Keratinocyte (primary cell): ENCODE data around the gene BOLL. TPM values are rescaled to one million over a fixed set of nuclear protein-coding genes. Genes with fewer than 3 reads are reported as not detected.

Experiments used
- DNase-seq: peaks from one replicate; pipeline ENCODE4 v3.0.0-alpha.2; 2011; ENCODE audit warnings: low read depth, missing footprints, low spot score
- FAIRE-seq: peaks from 2 replicates; lab custom pipeline; 2011; peaks lifted over from hg19 to GRCh38; lab: Jason Lieb, UNC
- H2AFZ ChIP-seq: 2 replicates; pipeline ENCODE4 v1.6.0; 2012; ENCODE audit warnings: low read length, control low read depth, inconsistent platforms; ENCODE audit not compliant: control insufficient read depth
- H3K27ac ChIP-seq: 2 replicates; pipeline ENCODE4 v1.5.1; 2011; ENCODE audit warnings: low read length; ENCODE audit not compliant: control insufficient read depth, insufficient read depth
- H3K27me3 ChIP-seq: 3 replicates; pipeline ENCODE4 v1.6.0; 2011; ENCODE audit warnings: low read length; ENCODE audit not compliant: control insufficient read depth, insufficient read depth; ENCODE audit errors: extremely low read depth
- H3K36me3 ChIP-seq, 2 experiments: 2 replicates in 1 of 2; 3 replicates in 1 of 2; pipeline ENCODE4 v1.5.1; 2011; ENCODE audit warnings: low read length in 2 of 2, mild to moderate bottlenecking in 1 of 2; ENCODE audit not compliant: control insufficient read depth in 2 of 2, insufficient read depth in 2 of 2; ENCODE audit errors: extremely low read depth in 1 of 2
- H3K4me1 ChIP-seq: 3 replicates; pipeline ENCODE4 v1.5.1; 2011; ENCODE audit warnings: low read length; ENCODE audit not compliant: control insufficient read depth, insufficient read depth; ENCODE audit errors: extremely low read depth
- H3K4me2 ChIP-seq: 3 replicates; pipeline ENCODE4 v1.6.0; 2011; ENCODE audit warnings: low read depth, low read length; ENCODE audit not compliant: control insufficient read depth, insufficient read depth; ENCODE audit errors: extremely low read depth
- H3K4me3 ChIP-seq, 3 experiments: fragments of 200-600 bp in 1 of 3; sonication (generic) in 1 of 3; 2 replicates in 2 of 3; 3 replicates in 1 of 3; pipeline ENCODE4 v1.5.1; 2011 to 2016; ENCODE audit warnings: low read length in 3 of 3, mild to moderate bottlenecking in 3 of 3, control low read depth in 2 of 3, inconsistent platforms in 1 of 3, low read depth in 1 of 3, mixed read lengths in 1 of 3, mixed run types in 1 of 3, moderate library complexity in 1 of 3; ENCODE audit not compliant: control insufficient read depth in 2 of 3, insufficient read depth in 2 of 3; ENCODE audit errors: extremely low read depth in 1 of 3
- H3K79me2 ChIP-seq: 2 replicates; pipeline ENCODE4 v1.6.0; 2012; ENCODE audit warnings: low read length; ENCODE audit not compliant: control insufficient read depth, insufficient read depth
- H3K9ac ChIP-seq: 3 replicates; pipeline ENCODE4 v1.6.0; 2011; ENCODE audit warnings: low read length; ENCODE audit not compliant: control insufficient read depth, insufficient read depth; ENCODE audit errors: extremely low read depth
- H3K9me1 ChIP-seq: 3 replicates; pipeline ENCODE4 v1.6.0; 2011; ENCODE audit warnings: low read length; ENCODE audit not compliant: control insufficient read depth, insufficient read depth; ENCODE audit errors: extremely low read depth
- H3K9me3 ChIP-seq: 2 replicates; pipeline ENCODE4 v1.5.1; 2012; ENCODE audit warnings: low read depth, low read length; ENCODE audit not compliant: control insufficient read depth
- H4K20me1 ChIP-seq: 3 replicates; pipeline ENCODE4 v1.6.0; 2011; ENCODE audit warnings: low read length; ENCODE audit not compliant: control insufficient read depth, insufficient read depth; ENCODE audit errors: extremely low read depth
- EZH2 ChIP-seq: IDR thresholded peaks from one replicate; pipeline ENCODE4 v1.6.1; 2012; ENCODE audit warnings: inconsistent platforms, mild to moderate bottlenecking, low read length, moderate library complexity
- dilution Hi-C: fragments of 300-500 bp; cut with MboI; formaldehyde crosslinking; loops from one replicate; pipeline ENCODE4 v1.7.0; 2020; ENCODE audit warnings: low sequenced_read_pairs; ENCODE audit not compliant: extremely low pct_ligation_motif_present
- polyA plus RNA-seq, 5 experiments: library from polyadenylated mRNA; depleted of rRNA in 3 of 5; stranded (reverse) in 3 of 5; stranded (forward) in 1 of 5; unstranded in 1 of 5; fragments of >200 nt; gene quantifications; 1 replicate in 1 of 5; 2 replicates in 3 of 5; 3 replicates in 1 of 5; pipeline versions ENCODE4 v1.2.1 to v1.2.3, GENCODE V29; 2011 to 2012; ENCODE audit warnings: missing spikeins in 2 of 5, low read depth in 1 of 5, low replicate concordance in 1 of 5
- TF ChIP-seq, protein P1 (sequence below), 3 experiments: IDR thresholded peaks in 1 of 3; conservative IDR thresholded peaks in 1 of 3; optimal IDR thresholded peaks in 1 of 3; 2 replicates in 2 of 3; 3 replicates in 1 of 3; pipeline versions ENCODE3 to v1.5.1; 2011; ENCODE audit warnings: low read length in 3 of 3, mild to moderate bottlenecking in 3 of 3, moderate library complexity in 2 of 3, control low read depth in 1 of 3, inconsistent platforms in 1 of 3; ENCODE audit not compliant: insufficient read depth in 2 of 3; ENCODE audit errors: extremely low read depth in 1 of 3

BOLL gene
- polyA plus RNA-seq, 1 donor (not counting 4 experiments of a cell fraction or from before 2014, with no cell fraction given) = not detected

DNA sequence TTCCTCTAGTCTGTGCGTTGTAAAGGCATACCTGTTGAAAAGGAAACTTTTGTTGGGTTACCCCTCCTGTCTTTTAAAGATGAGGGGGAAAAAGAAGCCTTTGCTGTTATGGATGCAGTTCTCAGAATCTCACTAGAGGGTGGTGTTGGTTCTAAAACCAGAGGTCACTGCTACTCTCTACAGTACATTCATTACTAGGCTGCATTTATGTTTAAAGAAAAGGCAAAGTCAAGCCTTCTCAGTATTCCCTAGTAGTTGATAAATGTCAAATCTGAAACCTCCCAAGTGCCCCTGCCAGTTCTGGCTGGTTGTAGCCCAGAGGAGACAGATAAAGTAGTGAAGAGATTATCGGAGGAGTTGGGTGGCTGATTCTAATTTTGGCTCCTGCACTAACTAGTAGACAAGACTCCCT lies 17.9 kb upstream of the BOLL start:
- H3K27me3 ChIP-seq = peaks cover 24% of the 10 kb centered on the region
- no peaks in the 10 kb centered on the region for H3K36me3 ChIP-seq
- no peak overlapping the region for H3K27ac ChIP-seq
- no peaks in the 10 kb centered on the region for H3K9me3 ChIP-seq
- dilution Hi-C loops = loop anchor here (25.0 kb wide), 1 partner anchor 309 kb away; no protein-coding TSS in a partner anchor
- H4K20me1 ChIP-seq = no peaks in the 10 kb centered on the region
- no peak overlapping the region for H3K4me2 ChIP-seq
- no peaks in the 10 kb centered on the region for H3K9me1 ChIP-seq
- H3K79me2 ChIP-seq = no peaks in the 10 kb centered on the region
- peaks cover 3% of the 10 kb centered on the region for H3K4me1 ChIP-seq
- no peak overlapping the region for H2AFZ ChIP-seq
- no peak overlapping the region for H3K9ac ChIP-seq
- FAIRE-seq (peak; percentile 13), DNase-seq (no peak)
- H3K4me3 ChIP-seq = no peak overlapping the region
- peak; percentile 51 for TF ChIP-seq EZH2
- TF ChIP-seq, protein P1, sequence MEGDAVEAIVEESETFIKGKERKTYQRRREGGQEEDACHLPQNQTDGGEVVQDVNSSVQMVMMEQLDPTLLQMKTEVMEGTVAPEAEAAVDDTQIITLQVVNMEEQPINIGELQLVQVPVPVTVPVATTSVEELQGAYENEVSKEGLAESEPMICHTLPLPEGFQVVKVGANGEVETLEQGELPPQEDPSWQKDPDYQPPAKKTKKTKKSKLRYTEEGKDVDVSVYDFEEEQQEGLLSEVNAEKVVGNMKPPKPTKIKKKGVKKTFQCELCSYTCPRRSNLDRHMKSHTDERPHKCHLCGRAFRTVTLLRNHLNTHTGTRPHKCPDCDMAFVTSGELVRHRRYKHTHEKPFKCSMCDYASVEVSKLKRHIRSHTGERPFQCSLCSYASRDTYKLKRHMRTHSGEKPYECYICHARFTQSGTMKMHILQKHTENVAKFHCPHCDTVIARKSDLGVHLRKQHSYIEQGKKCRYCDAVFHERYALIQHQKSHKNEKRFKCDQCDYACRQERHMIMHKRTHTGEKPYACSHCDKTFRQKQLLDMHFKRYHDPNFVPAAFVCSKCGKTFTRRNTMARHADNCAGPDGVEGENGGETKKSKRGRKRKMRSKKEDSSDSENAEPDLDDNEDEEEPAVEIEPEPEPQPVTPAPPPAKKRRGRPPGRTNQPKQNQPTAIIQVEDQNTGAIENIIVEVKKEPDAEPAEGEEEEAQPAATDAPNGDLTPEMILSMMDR (optimal IDR thresholded peaks at IDR 0.05 in 1 of 3, IDR thresholded peaks at IDR 0.05 in 1 of 3, conservative IDR thresholded peaks at IDR 0.05 in 1 of 3; ENCODE audit: extremely low read depth in 1 of 3, insufficient read depth in 2 of 3, low read length in 3 of 3) = peak; percentile 27 to 79 (median 69)

DNA sequence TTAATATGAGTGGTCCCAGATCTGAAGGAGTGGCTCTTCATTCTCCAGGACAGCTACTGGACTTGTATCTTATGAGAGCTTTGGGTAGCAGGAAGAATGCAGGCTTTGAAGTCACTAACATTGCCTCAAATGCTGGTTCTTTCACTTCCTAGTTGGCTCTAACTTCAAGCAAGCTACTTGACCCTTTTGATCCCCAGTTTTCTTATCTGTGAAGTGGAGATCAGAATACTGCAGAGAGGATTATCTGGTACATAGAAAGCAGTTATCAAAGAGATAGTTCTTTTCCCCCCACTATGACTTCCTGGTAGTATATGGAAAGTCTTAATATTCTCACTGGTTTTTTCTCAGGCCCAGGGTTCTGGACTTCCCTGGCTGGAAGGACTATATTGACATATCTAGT lies 15.9 kb upstream of the BOLL start:
- no peak for TF ChIP-seq EZH2
- TF ChIP-seq, protein P1 (optimal IDR thresholded peaks at IDR 0.05 in 1 of 3, IDR thresholded peaks at IDR 0.05 in 1 of 3, conservative IDR thresholded peaks at IDR 0.05 in 1 of 3; ENCODE audit: extremely low read depth in 1 of 3, insufficient read depth in 2 of 3, low read length in 3 of 3) = no peak
- FAIRE-seq = no peak

More for the DNA sequence above, 15.9 kb upstream of the BOLL start:
- Histone ChIP-seq H3K9me3 (no peaks in the 10 kb centered on the region), H3K79me2 (no peaks in the 10 kb centered on the region), H2AFZ (no peak overlapping the region), H3K4me3 (no peak overlapping the region), H3K4me2 (no peak overlapping the region), H3K27ac (no peak overlapping the region), H3K36me3 (no peaks in the 10 kb centered on the region), H3K27me3 (peaks cover 15% of the 10 kb centered on the region), H3K9me1 (no peaks in the 10 kb centered on the region), H4K20me1 (no peaks in the 10 kb centered on the region), H3K9ac (no peak overlapping the region), H3K4me1 (peaks cover 3% of the 10 kb centered on the region)
- DNase-seq = no peak
- dilution Hi-C loops = loop anchor here (25.0 kb wide), 1 partner anchor 311 kb away; no protein-coding TSS in a partner anchor
